HG02973 (cell line): ENCODE data around the gene ANK3.

Source experiments
- ATAC-seq: cut with Tn5 transposase; IDR thresholded peaks from one replicate; pipeline ENCODE4 v1.9.1; 2021; ENCODE audit warnings: moderate library complexity; ENCODE audit not compliant: unreplicated experiment

Gene ANK3

GRCh38 chr10:60286559-60286958, 103.1 kb downstream of the ANK3 start:
- no peak for ATAC-seq

GRCh38 chr10:60283397-60283796, 106.3 kb downstream of the ANK3 start:
- no peak for ATAC-seq

- peak; percentile 63 for ATAC-seq
Observed at GRCh38 chr10:60282771-60283353, 106.8 kb downstream of the ANK3 start.

GRCh38 chr10:60281792-60282353, 107.8 kb downstream of the ANK3 start:
- ATAC-seq, result no peak

GRCh38 chr10:60281331-60281730, 108.3 kb downstream of the ANK3 start:
- ATAC-seq, result no peak

- ATAC-seq, result no peak
Observed at GRCh38 chr10:60280475-60280874, 109.2 kb downstream of the ANK3 start.

GRCh38 chr10:60277656-60278055, 112.0 kb downstream of the ANK3 start:
- no peak for ATAC-seq

GRCh38 chr10:60276232-60276631, 113.4 kb downstream of the ANK3 start:
- no peak for ATAC-seq

GRCh38 chr10:60271319-60272040, 118.2 kb downstream of the ANK3 start:
- no peak for ATAC-seq

GRCh38 chr10:60270426-60270825, 119.2 kb downstream of the ANK3 start:
- ATAC-seq, result no peak

GRCh38 chr10:60267802-60268201, 121.9 kb downstream of the ANK3 start:
- no peak for ATAC-seq

GRCh38 chr10:60266513-60266912, 123.2 kb downstream of the ANK3 start:
- no peak for ATAC-seq

GRCh38 chr10:60262647-60263126, 127.0 kb downstream of the ANK3 start:
- ATAC-seq, result no peak

GRCh38 chr10:60260321-60260720, 129.4 kb downstream of the ANK3 start:
- ATAC-seq, result no peak

GRCh38 chr10:60258429-60258797, 131.3 kb downstream of the ANK3 start:
- ATAC-seq, result no peak

- no peak for ATAC-seq
Observed at GRCh38 chr10:60257767-60258428, 131.8 kb downstream of the ANK3 start.

GRCh38 chr10:60254776-60255175, 134.9 kb downstream of the ANK3 start:
- no peak for ATAC-seq

GRCh38 chr10:60253484-60253883, 136.2 kb downstream of the ANK3 start:
- ATAC-seq, result no peak

- ATAC-seq, result no peak
Observed at GRCh38 chr10:60252688-60253087, 137.0 kb downstream of the ANK3 start.

- no peak for ATAC-seq
Observed at GRCh38 chr10:60246382-60246781, 143.3 kb downstream of the ANK3 start.

GRCh38 chr10:60239228-60239627, 150.4 kb downstream of the ANK3 start:
- no peak for ATAC-seq

GRCh38 chr10:60238759-60239100, 150.9 kb downstream of the ANK3 start:
- ATAC-seq, result no peak
